MV-4-11 (cell line): Measurements from ENCODE around the gene EARS2.
A peak's percentile ranks its signal among the peaks of the same experiment; 100 is the strongest.
"Not testable (repeated sequence)": the region's sequence is repeated elsewhere in the genome, so short reads cannot be mapped to it uniquely, and the experiment has no call there.

Experiments used
- DNase-seq: peaks from one replicate; lab custom pipeline; 2025; lab: John Stamatoyannopoulos, UW

EARS2 gene

GRCh38 chr16:23567602-23568001, 10.5 kb upstream of the EARS2 start:
- no peak for DNase-seq

- DNase-seq = no peak
Observed at GRCh38 chr16:23566724-23567123, 9.6 kb upstream of the EARS2 start.

DNA sequence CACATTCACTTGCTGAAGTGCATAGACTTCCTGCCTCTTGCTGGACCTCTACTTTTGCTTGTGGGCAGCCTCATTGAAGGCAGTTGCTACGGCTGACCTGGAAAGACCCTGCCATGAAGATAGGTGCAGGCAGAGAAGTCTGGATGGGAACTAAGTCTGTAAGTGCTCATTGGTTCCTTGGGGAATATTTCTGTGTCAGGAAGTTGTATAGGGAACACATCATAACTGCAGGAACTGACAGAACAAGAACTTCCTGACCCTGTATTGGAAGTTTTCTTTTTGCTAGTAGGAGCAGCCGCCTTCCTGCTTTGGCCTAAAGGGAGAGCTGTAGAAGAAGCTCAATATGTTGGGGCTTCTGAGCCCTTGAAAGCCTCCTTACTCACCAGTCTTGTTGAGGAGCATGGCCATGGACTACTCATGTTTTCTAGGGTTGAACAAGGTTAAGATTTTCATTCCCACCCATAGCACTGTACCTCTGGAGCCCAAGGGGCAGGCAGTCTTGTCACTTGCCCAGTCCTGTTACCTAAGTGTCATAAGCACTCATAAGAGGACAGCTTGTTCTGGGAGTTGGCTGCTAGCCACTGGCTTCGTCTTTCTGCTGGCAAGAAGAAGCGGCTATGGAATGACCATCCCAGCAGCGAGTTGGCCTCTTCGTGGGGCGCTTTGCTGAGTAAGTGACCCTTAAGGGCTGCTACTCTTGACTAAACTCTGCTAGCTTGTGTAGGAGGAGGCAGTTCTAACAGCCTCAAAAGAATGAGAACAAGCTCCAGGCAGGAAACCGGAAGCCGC, 7.6 kb upstream of the EARS2 start:
- DNase-seq = no peak

- no peak for DNase-seq
Observed at GRCh38 chr16:23563186-23563585, 6.0 kb upstream of the EARS2 start.

- no peak for DNase-seq
Observed at GRCh38 chr16:23562505-23562904, 5.4 kb upstream of the EARS2 start.

DNA sequence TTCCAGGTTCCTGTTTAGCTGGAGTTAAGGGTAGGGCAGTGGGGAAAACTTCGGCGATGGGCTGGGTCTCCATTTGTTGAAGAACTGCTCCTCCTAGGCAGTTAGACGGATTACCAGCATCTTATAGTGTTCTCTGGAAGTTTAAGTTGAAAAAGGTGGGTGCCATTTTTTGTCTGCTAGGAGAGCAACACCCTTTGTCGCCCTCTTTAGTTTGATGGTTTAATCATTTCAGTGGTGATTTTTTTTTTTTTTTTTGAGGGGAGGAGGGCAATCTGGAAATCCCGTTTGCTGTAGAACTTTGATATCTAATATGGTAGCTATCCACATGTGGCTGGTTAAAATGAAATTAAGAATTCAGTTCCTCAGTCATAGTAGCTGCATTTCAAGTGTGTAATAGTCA, 4.4 kb upstream of the EARS2 start:
- DNase-seq = no peak

DNA sequence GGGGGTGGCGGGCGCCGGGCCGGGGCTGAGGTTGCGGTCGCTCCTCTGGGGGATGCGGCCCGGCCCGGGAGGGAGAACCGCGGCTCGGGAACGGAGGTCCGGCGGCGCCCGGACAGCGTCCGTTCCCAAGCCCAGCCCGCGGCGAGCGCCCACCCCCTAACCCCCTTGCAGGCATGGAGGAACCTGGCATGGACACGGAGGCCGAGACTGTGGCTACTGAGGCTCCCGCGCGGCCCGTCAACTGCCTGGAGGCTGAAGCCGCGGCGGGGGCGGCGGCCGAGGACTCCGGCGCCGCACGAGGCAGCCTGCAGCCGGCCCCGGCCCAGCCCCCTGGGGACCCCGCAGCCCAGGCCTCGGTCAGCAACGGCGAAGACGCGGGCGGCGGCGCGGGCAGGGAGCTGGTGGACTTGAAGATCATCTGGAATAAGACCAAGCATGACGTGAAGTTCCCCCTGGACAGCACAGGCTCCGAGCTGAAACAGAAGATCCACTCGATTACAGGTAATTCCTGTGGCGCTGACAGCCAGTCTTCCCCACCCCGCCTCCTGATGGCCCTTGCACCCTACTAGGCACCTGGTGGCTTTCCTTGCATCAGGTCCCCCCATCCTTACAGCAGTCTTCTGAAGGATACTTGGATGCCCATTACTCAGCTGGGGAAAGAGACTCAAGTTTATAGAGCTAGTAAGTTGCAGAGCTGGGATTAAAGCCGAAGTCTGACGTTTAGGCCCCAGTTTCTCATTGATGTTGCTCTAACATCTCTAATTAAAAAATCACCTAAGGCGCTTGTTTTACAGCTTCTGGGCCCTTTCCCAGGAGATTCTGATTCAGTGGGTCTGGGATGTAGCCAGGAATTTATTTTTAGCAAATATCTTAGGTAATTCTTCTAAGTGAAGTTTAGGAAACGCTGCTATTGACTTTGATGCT, 891 bp upstream of the EARS2 start:
- no peak for DNase-seq

- no peak for DNase-seq
Observed at GRCh38 chr16:23554536-23554935, 2.6 kb downstream of the EARS2 start.

DNA sequence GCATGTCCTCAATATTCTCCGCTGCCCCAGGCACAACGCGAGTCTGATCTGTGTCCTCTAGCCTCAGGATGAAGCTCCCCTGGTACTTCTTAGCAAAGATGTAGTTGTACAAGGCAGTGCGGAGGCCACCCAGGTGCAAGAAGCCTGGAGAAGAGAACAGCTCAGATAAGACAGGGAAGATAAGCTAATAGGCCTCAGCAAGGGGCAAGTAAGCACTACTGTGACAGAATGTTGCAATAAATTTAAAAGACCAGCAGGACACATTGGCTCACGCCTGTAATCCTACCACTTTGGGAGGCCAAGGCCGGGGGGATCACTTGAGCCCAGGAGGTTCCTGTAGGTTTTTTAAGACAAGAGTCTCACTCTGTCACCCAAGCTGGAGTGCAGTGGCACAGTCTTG, 5.0 kb downstream of the EARS2 start:
- no peak for DNase-seq

DNA sequence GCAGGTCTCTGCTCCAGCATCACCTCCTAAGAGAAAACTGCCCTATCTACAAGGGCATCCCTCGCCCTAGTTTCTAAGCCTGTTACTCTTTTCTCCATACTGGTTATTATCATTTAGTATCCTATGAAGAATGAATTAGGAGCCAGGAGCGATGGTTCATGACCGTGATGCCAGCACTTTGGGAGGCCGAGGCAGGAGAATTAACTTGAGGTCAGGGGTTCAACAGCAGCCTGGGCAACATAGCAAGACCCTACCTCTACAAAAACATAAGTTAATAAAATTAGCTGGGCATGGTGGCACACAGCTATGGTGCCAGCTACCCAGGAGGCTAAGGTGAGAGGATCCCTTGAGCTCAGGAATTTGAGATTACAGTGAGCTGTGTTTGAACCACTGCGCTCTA, 7.2 kb downstream of the EARS2 start:
- no peak for DNase-seq

DNA sequence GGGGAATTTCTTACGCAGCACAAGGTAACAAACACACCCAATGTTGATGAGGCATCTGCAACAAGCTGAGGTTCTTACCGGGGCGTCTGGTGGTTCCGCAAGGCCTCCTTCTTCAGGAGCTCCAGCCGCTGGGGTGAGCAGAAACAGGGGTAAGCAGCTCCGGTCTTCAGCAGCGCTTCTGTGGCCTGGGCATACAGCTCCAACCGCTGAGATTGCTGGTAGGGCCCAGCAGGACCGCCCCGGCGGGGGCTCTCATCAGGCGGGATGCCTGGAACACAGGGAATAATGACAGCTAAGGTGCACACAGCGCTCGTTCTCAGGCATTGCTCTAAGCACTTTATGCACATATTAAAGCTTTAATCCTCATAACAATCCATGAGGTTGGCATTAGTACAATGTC, 12.7 kb downstream of the EARS2 start:
- no peak for DNase-seq

DNA sequence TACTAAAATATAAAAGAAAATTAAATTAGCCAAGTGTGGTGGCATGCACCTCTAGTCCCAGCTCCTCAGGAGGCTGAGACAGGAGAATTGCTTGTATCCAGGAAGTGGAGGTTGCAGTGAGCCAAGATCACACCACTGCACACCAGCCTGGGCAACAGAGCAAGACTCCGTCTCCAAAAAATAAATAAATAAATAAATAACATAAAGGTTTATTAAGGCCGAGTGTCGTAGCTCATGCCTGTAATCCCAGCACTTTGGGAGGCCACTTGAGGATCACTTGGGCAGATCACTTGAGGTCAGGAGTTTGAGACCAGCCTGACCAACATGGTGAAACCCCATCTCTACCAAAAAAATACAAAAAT, 16.4 kb downstream of the EARS2 start:
- DNase-seq = not testable (repeated sequence)

- DNase-seq = no peak
Observed at GRCh38 chr16:23539984-23540816, 16.9 kb downstream of the EARS2 start.

DNA sequence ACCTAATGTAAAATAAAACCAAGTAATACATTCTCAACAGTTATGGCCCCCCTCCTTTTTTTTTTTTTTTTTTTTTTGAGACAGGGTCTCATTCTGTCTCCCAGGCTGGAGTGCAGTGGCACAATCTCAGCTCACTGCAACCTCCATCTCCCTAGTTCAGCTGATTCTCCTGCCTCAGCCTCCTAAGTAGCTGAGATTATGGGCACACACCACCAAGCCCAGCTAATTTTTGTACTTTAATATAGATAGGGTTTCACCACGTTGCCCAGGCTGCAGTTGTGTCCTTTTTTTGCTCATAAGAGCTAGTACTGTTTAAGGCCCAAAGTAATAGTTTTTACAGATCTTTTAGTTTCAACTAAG, 18.3 kb downstream of the EARS2 start:
- DNase-seq = no peak

DNA sequence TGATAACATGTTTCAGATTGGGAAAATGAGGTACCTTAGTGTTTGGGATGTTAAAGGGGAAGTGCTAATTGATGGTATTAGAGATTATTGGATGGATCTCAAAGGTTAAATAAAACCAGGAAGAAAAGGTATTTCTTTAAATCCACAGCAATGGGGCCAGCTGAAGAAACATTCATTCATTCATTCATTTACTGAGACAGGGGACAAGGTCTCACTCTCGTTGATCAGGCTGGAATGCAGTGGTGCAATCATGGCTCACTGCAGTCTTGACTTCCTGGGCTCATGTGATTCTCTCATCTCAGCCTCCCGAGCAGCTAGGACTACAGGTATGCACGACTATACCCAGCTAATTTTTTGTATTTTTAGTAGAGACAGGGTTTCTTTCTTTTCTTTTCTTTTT, 19.8 kb downstream of the EARS2 start:
- DNase-seq = no peak

DNA sequence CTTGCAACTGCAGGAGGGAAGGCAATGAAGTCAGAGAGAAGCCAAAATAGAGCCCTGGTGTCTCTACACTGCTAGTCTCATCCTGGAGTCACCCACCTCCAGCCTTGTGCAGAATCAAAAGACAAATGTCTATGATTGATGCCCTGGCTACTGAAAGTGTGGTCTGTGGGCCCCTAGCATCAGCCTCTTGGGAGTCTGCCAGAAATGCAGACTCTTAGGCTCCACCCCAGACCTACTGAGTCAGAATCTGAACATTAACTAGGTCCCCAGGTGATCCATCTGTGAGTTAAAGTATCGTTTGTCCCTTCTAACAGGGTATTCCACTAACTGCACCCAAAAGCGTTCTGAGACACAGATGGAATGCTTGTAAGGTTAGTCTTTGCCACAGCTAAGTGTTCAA, 21.2 kb downstream of the EARS2 start:
- no peak for DNase-seq

- DNase-seq = no peak
Observed at GRCh38 chr16:23534868-23535860, 22.0 kb downstream of the EARS2 start.

- DNase-seq = no peak
Observed at GRCh38 chr16:23532448-23532847, 24.7 kb downstream of the EARS2 start.

DNA sequence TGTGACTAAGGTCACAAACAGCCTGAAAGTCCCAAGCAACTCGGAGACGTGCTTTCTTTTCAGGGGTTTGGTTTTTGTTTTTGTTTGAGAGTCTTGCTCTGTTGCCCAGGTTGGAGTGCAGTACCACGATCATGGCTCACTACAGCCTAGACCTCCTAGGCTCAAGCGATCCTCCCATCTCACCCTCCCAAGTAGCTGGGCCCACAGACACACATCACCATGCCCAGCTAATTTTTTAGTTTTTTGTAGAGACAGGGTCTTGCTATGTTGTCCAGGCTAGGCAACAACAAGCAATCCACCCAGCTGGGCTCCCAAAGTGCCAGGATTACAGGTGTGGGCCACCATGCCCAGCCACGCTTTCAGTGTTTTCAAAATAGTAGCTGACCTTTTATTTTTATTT, 27.1 kb downstream of the EARS2 start:
- DNase-seq = no peak

DNA sequence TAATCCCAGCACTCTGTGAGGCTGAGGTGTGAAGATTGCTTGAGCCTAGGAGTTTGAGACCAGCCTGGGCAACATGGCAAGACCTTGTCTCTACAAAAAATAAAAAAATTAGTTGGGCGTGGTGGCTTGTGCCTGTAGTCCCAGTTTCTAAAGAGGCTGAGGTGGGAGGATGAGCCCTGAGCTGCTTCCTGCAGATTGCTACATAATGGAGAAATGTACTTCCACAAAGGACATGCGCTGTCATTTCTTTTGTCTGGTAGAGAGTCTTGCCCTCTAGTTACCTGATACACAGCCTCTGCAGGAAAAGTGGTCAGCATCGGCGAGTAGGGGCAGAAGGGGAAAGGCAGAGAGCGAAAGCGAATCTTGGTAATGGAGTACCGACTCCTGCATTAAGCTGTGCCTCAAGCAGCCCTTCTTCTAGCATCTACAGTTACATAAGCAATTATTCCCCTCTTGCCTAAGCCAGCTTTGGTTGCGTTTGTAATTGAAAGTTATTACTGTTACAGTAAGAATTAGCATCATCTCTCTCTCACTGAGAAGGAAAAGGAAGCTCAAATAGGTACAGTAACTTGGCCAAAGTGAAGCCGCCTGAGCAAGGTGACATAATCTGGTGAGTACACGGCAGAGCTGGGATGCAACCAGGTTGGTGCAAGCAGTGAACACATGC, 28.4 kb downstream of the EARS2 start:
- DNase-seq = peak; percentile 18
